WTC11 (cell line): ENCODE data around the gene TC2N. TPM values are rescaled to one million over a fixed set of nuclear protein-coding genes. Genes with fewer than 3 reads are reported as not detected.

Source experiments
- ATAC-seq: fragments of 200-7000 bp; cut with Tn5 transposase; 2 replicates; pipeline ENCODE4 v1.10.0; 2021; ENCODE audit warnings: mild to moderate bottlenecking, moderate library complexity
- CTCF ChIA-PET: fragments of 300-600 bp; sonication (Branson Sonifier 250); formaldehyde crosslinking; loops from one replicate; lab custom pipeline; 2021; ENCODE audit warnings: antibody characterized with exemption; lab: Charles Lee
- POLR2A ChIA-PET: fragments of 350-600 bp; sonication (Branson Sonifier 250); formaldehyde crosslinking; loops from one replicate; lab custom pipeline; 2021; ENCODE audit warnings: antibody characterized with exemption; lab: Charles Lee
- DNase-seq: peaks from one replicate; pipeline ENCODE4 v3.0.0; 2021; ENCODE audit warnings: low spot score
- H3K27ac Mint-ChIP-seq: 2 replicates; pipeline ENCODE4 v1.8.0; 2021; ENCODE audit warnings: mixed read lengths
- H3K27me3 Mint-ChIP-seq: 2 replicates; pipeline ENCODE4 v1.8.0; 2021; ENCODE audit warnings: low read depth, mild to moderate bottlenecking, moderate library complexity, mixed read lengths
- H3K36me3 Mint-ChIP-seq: 2 replicates; pipeline ENCODE4 v1.8.0; 2021; ENCODE audit warnings: mixed read lengths
- H3K4me1 Mint-ChIP-seq: 2 replicates; pipeline ENCODE4 v1.8.0; 2022; ENCODE audit warnings: mixed read lengths
- H3K4me3 Mint-ChIP-seq: 2 replicates; pipeline ENCODE4 v1.8.0; 2021; ENCODE audit warnings: mild to moderate bottlenecking, moderate library complexity, mixed read lengths
- H3K9me3 Mint-ChIP-seq: 2 replicates; pipeline ENCODE4 v1.8.0; 2021; ENCODE audit warnings: mixed read lengths
- AFF4 ChIP-seq: sonication (generic); formaldehyde crosslinking; IDR thresholded peaks from 2 replicates; pipeline ENCODE4 v1.8.1; 2023; ENCODE audit warnings: mild to moderate bottlenecking, missing genetic modification reagents, borderline replicate concordance
- AR ChIP-seq: fragments of 250-450 bp; sonication (Bioruptor Pico); IDR thresholded peaks from 2 replicates; pipeline ENCODE4 v1.9.0; 2021; ENCODE audit warnings: mild to moderate bottlenecking
- ARID4B ChIP-seq: sonication (generic); formaldehyde crosslinking; IDR thresholded peaks from 2 replicates; pipeline ENCODE4 v1.8.0; 2023; ENCODE audit warnings: missing genetic modification reagents, mild to moderate bottlenecking, borderline replicate concordance
- CBFB ChIP-seq: sonication (generic); formaldehyde crosslinking; IDR thresholded peaks from 2 replicates; pipeline ENCODE4 v1.8.1; 2022; ENCODE audit warnings: mild to moderate bottlenecking, low read depth, missing genetic modification reagents
- CTCF ChIP-seq: fragments of 200-600 bp; IDR thresholded peaks from 2 replicates; pipeline ENCODE4 v1.8.0; 2022; ENCODE audit warnings: antibody characterized with exemption
- GRHL2 ChIP-seq: fragments of 250-450 bp; sonication (Bioruptor Pico); IDR thresholded peaks from 2 replicates; pipeline ENCODE4 v1.8.0; 2022; ENCODE audit warnings: mild to moderate bottlenecking, moderate library complexity; ENCODE audit not compliant: insufficient replicate concordance, severe bottlenecking
- IRF2 ChIP-seq: sonication (generic); formaldehyde crosslinking; IDR thresholded peaks from 2 replicates; pipeline ENCODE4 v1.8.0; 2022; ENCODE audit warnings: low read depth, missing genetic modification reagents, borderline replicate concordance
- MAX ChIP-seq: sonication (generic); formaldehyde crosslinking; IDR thresholded peaks from 2 replicates; pipeline ENCODE4 v1.8.0; 2022; ENCODE audit warnings: mild to moderate bottlenecking, missing genetic modification reagents
- MLX ChIP-seq: sonication (generic); formaldehyde crosslinking; IDR thresholded peaks from 2 replicates; pipeline ENCODE4 v1.8.1; 2023; ENCODE audit warnings: mild to moderate bottlenecking, missing genetic modification reagents, moderate library complexity
- MXD4 ChIP-seq: fragments of 250-450 bp; sonication (Bioruptor Pico); IDR thresholded peaks from 2 replicates; pipeline ENCODE4 v1.8.0; 2021; ENCODE audit warnings: mild to moderate bottlenecking, moderate library complexity, borderline replicate concordance
- TCF7 ChIP-seq: sonication (generic); formaldehyde crosslinking; IDR thresholded peaks from 2 replicates; pipeline ENCODE4 v1.8.0; 2022; ENCODE audit warnings: mild to moderate bottlenecking, low read depth, missing genetic modification reagents, moderate library complexity
- ZNF263 ChIP-seq: sonication (generic); formaldehyde crosslinking; IDR thresholded peaks from 2 replicates; pipeline ENCODE4 v1.8.1; 2022; ENCODE audit warnings: low read depth, mild to moderate bottlenecking, moderate library complexity, missing genetic modification reagents
- ZNF281 ChIP-seq: sonication (generic); formaldehyde crosslinking; IDR thresholded peaks from 2 replicates; pipeline ENCODE4 v1.8.0; 2023; ENCODE audit warnings: mild to moderate bottlenecking, missing genetic modification reagents
- ZNF423 ChIP-seq: fragments of 250-450 bp; sonication (Bioruptor Pico); IDR thresholded peaks from 2 replicates; pipeline ENCODE4 v2.1.2; 2022; ENCODE audit warnings: mild to moderate bottlenecking, moderate library complexity
- total RNA-seq: library from RNA; stranded (reverse); gene quantifications from 3 replicates; pipeline ENCODE4 v1.2.3, GENCODE V29; 2021

TC2N gene
- total RNA-seq, 1 experiment from 2014 or later, result 33.0 TPM

- ATAC-seq, result no peak
- H3K36me3 Mint-ChIP-seq, result no peaks in the 10 kb centered on the region
- TF ChIP-seq ZNF263 (CRISPR knock-in tag) (no peak), CTCF (no peak), AR (CRISPR knock-in tag) (no peak), TCF7 (no peak), GRHL2 (no peak), MXD4 (CRISPR knock-in tag) (no peak), ZNF423 (CRISPR knock-in tag) (no peak), IRF2 (no peak), ZNF281 (CRISPR knock-in tag) (no peak), ARID4B (no peak)
- POLR2A ChIA-PET, result no interaction called here
- CTCF ChIA-PET, result no interaction called here
- no peaks in the 10 kb centered on the region for H3K27me3 Mint-ChIP-seq
- H3K27ac Mint-ChIP-seq, result no peak overlapping the region
- no peaks in the 10 kb centered on the region for H3K4me1 Mint-ChIP-seq
- no peak for DNase-seq
- H3K4me3 Mint-ChIP-seq, result no peak overlapping the region
- H3K9me3 Mint-ChIP-seq, result peaks cover 5% of the 10 kb centered on the region
These were observed 123.3 kb downstream of the TC2N start for GRCh38 chr14:91744068-91744480.

GRCh38 chr14:91743305-91743653, 124.1 kb downstream of the TC2N start:
- Mint-ChIP-seq H3K9me3 (peaks cover 5% of the 10 kb centered on the region), H3K4me1 (no peaks in the 10 kb centered on the region), H3K27me3 (no peaks in the 10 kb centered on the region), H3K27ac (no peak overlapping the region), H3K4me3 (no peak overlapping the region), H3K36me3 (no peaks in the 10 kb centered on the region)
- ATAC-seq (no peak), DNase-seq (no peak)
- ChIA-PET POLR2A (no interaction called here), CTCF (no interaction called here)
- TF ChIP-seq AFF4 (CRISPR knock-in tag) (no peak), CBFB (CRISPR knock-in tag) (no peak), MLX (CRISPR knock-in tag) (no peak), MAX (CRISPR knock-in tag) (no peak)
